K562 (cell line): ENCODE data around the gene PCP4L1. TPM values are rescaled to one million over a fixed set of nuclear protein-coding genes. Genes with fewer than 3 reads are reported as not detected.

ENCODE experiments used
- ATAC-seq: fragments of 200-7000 bp; cut with Tn5 transposase; 3 replicates; pipeline ENCODE4 v1.9.1; 2020; ENCODE audit warnings: moderate library complexity
- BruUV-seq: library from RNA; stranded (reverse); fragments of 400-500 nt; replicated peaks from 2 replicates; lab custom pipeline; 2021; lab: Mats Ljungman, UMichigan
- CTCF ChIA-PET: fragments of 300-600 bp; formaldehyde crosslinking; extraction: SDS; loops from one replicate; lab custom pipeline; 2021; ENCODE audit warnings: low intra/inter-chr PET ratio; lab: Yijun Ruan, JAX
- POLR2A ChIA-PET: fragments of 300-600, 350-650 bp; sonication (Branson Sonifier 250); formaldehyde crosslinking; extraction: SDS; loops from one replicate; lab custom pipeline; 2021; ENCODE audit warnings: antibody characterized with exemption, inconsistent platforms; lab: Yijun Ruan, JAX
- DNase-seq, 4 experiments: peaks; one replicate each; pipeline versions ENCODE4 v3.0.0 to v3.0.0-alpha.2; 2011 to 2018; ENCODE audit warnings: low spot score in 3 of 4, mixed read lengths in 3 of 4; ENCODE audit errors: extremely low read depth in 1 of 4
- FAIRE-seq: peaks from 2 replicates; lab custom pipeline; 2011; peaks lifted over from hg19 to GRCh38; lab: Jason Lieb, UNC
- H2AFZ ChIP-seq: 2 replicates; pipeline ENCODE4 v1.6.0; 2011; ENCODE audit warnings: low read depth, low read length, control low read depth, inconsistent platforms
- H3K27ac ChIP-seq: fragments of 200-600 bp; 3 replicates; pipeline ENCODE4 v1.8.0; 2011; ENCODE audit warnings: low read depth, mild to moderate bottlenecking, control low read depth, inconsistent platforms, low read length, moderate library complexity, mixed read lengths; ENCODE audit errors: extremely low read depth
- H3K27me3 ChIP-seq, 2 experiments: fragments of 300-600 bp in 1 of 2; 2 replicates in 1 of 2; 3 replicates in 1 of 2; pipeline versions ENCODE4 v1.6.0 to v1.8.0; 2011; ENCODE audit warnings: inconsistent platforms in 2 of 2, low read length in 2 of 2, mild to moderate bottlenecking in 1 of 2, mixed read lengths in 1 of 2, moderate library complexity in 1 of 2; ENCODE audit not compliant: control insufficient read depth in 2 of 2, insufficient read depth in 2 of 2
- H3K36me3 ChIP-seq: fragments of 300-600 bp; 3 replicates; pipeline ENCODE4 v1.8.0; 2011; ENCODE audit warnings: mild to moderate bottlenecking, low read length, inconsistent platforms; ENCODE audit not compliant: control insufficient read depth, insufficient read depth
- H3K4me1 ChIP-seq, 2 experiments: fragments of 200-600 bp in 1 of 2; replicated peaks in 1 of 2; 2 replicates in 1 of 2; 3 replicates in 1 of 2; pipeline versions ENCODE4 v1.5.1 to v1.8.0; 2011; ENCODE audit warnings: inconsistent platforms in 2 of 2, low read length in 2 of 2, mild to moderate bottlenecking in 1 of 2, mixed read lengths in 1 of 2, moderate library complexity in 1 of 2; ENCODE audit not compliant: control insufficient read depth in 2 of 2, insufficient read depth in 2 of 2
- H3K4me2 ChIP-seq: 2 replicates; pipeline ENCODE4 v1.6.1; 2011; ENCODE audit warnings: low read length, control low read depth, inconsistent platforms, mixed read lengths; ENCODE audit not compliant: insufficient read depth
- H3K4me3 ChIP-seq: fragments of 200-600 bp; sonication (generic), shearing (Covaris generic); 2 replicates; pipeline ENCODE4 v1.5.1; 2016; ENCODE audit warnings: control low read depth, inconsistent platforms
- H3K79me2 ChIP-seq: fragments of 200-600 bp; 3 replicates; pipeline ENCODE4 v1.8.0; 2011; ENCODE audit warnings: low read length, inconsistent platforms; ENCODE audit not compliant: control insufficient read depth, insufficient read depth
- H3K9ac ChIP-seq, 2 experiments: 2 replicates each; pipeline versions ENCODE4 v1.6.0 to v1.6.1; 2011; ENCODE audit warnings: low read depth in 2 of 2, low read length in 2 of 2, control low read depth in 1 of 2, inconsistent platforms in 1 of 2, mild to moderate bottlenecking in 1 of 2, mixed read lengths in 1 of 2; ENCODE audit not compliant: insufficient read depth in 1 of 2
- H3K9me1 ChIP-seq: one replicate; pipeline ENCODE4 v1.6.0; 2011; ENCODE audit warnings: inconsistent platforms, mild to moderate bottlenecking, low read length, moderate library complexity; ENCODE audit not compliant: control insufficient read depth, insufficient read depth
- H3K9me3 ChIP-seq: replicated peaks from 2 replicates; pipeline ENCODE4 v1.5.1; 2011; ENCODE audit warnings: low read depth, low read length, inconsistent platforms; ENCODE audit not compliant: control insufficient read depth, insufficient read depth
- H4K20me1 ChIP-seq: replicated peaks from 2 replicates; pipeline ENCODE4 v1.6.1; 2011; ENCODE audit warnings: low read length, inconsistent platforms, mixed read lengths; ENCODE audit not compliant: control insufficient read depth, insufficient read depth
- ARID1B ChIP-seq: fragments of 450-650 bp; IDR thresholded peaks from 2 replicates; pipeline ENCODE4 v1.6.1; 2016; ENCODE audit warnings: antibody characterized with exemption, mild to moderate bottlenecking, inconsistent platforms
- ATF3 ChIP-seq, 2 experiments: fragments of 450-650 bp in 1 of 2; sonication (generic) in 1 of 2; formaldehyde crosslinking in 1 of 2; IDR thresholded peaks in 1 of 2; conservative IDR thresholded peaks in 1 of 2; 2 replicates each; pipeline versions ENCODE4 v1.6.1 to v1.8.1; 2016 to 2023; ENCODE audit warnings: mild to moderate bottlenecking in 2 of 2, moderate library complexity in 2 of 2, inconsistent platforms in 1 of 2, missing genetic modification reagents in 1 of 2
- C11orf30 ChIP-seq: fragments of 450-650 bp; IDR thresholded peaks from 2 replicates; pipeline ENCODE4 v1.6.1; 2016; ENCODE audit warnings: low read depth, mild to moderate bottlenecking
- DPF2 ChIP-seq: fragments of 450-650 bp; IDR thresholded peaks from 2 replicates; pipeline ENCODE4 v1.6.1; 2016
- FOSL1 ChIP-seq: fragments of 200-800 bp; sonication (Bioruptor generic); conservative IDR thresholded peaks from 2 replicates; pipeline ENCODE4 v1.6.1; 2016; ENCODE audit warnings: missing genetic modification characterization, missing compliant biosample characterization
- FOXJ3 ChIP-seq: sonication (generic); formaldehyde crosslinking; IDR thresholded peaks from 2 replicates; pipeline ENCODE4 v1.4.0; 2020; ENCODE audit warnings: mild to moderate bottlenecking, missing genetic modification reagents
- HEY1 ChIP-seq: fragments of 250-450 bp; sonication (Bioruptor Pico); IDR thresholded peaks from 2 replicates; pipeline ENCODE4 v1.5.0; 2020; ENCODE audit warnings: mild to moderate bottlenecking, moderate library complexity, borderline replicate concordance
- JUN ChIP-seq, 2 experiments: sonication (generic) in 1 of 2; formaldehyde crosslinking in 1 of 2; IDR thresholded peaks; 2 replicates each; pipeline versions ENCODE4 v1.6.1 to v1.8.0; 2012 to 2022; ENCODE audit warnings: borderline replicate concordance in 2 of 2, mild to moderate bottlenecking in 2 of 2, improper control_type of control experiment in 1 of 2, low read depth in 1 of 2, low read length in 1 of 2, missing genetic modification reagents in 1 of 2
- JUND ChIP-seq, 2 experiments: IDR thresholded peaks; 2 replicates in 1 of 2; 3 replicates in 1 of 2; pipeline ENCODE4 v1.6.1; 2011; ENCODE audit warnings: borderline replicate concordance in 2 of 2, low read depth in 2 of 2, low read length in 2 of 2, improper control_type of control experiment in 1 of 2, missing biosample characterization in 1 of 2, missing genetic modification characterization in 1 of 2, missing genetic modification reagents in 1 of 2
- MAFF ChIP-seq: IDR thresholded peaks from 2 replicates; pipeline ENCODE4 v1.6.1; 2012; ENCODE audit warnings: low read length, improper control_type of control experiment
- NFE2 ChIP-seq: IDR thresholded peaks from 2 replicates; pipeline ENCODE4 v1.6.1; 2014; ENCODE audit warnings: antibody characterized with exemption, low read depth
- PKNOX1 ChIP-seq: fragments of 450-650 bp; IDR thresholded peaks from 2 replicates; pipeline ENCODE4 v1.6.1; 2016
- SMARCA4 ChIP-seq: fragments of 450-650 bp; IDR thresholded peaks from 2 replicates; pipeline ENCODE4 v1.6.1; 2016
- SMARCE1 ChIP-seq: fragments of 450-650 bp; IDR thresholded peaks from 2 replicates; pipeline ENCODE4 v1.7.1; 2016; ENCODE audit warnings: mild to moderate bottlenecking
- ZEB2 ChIP-seq: fragments of 450-650 bp; IDR thresholded peaks from 2 replicates; pipeline ENCODE4 v1.6.1; 2016
- ZFP36 ChIP-seq: fragments of 150-350 bp; IDR thresholded peaks from 2 replicates; pipeline ENCODE4 v1.6.1; 2018; ENCODE audit warnings: low read length, low read depth; ENCODE audit not compliant: partially characterized antibody
- ZFX ChIP-seq: sonication (generic); formaldehyde crosslinking; IDR thresholded peaks from 2 replicates; pipeline ENCODE4 v1.8.0; 2022; ENCODE audit warnings: mild to moderate bottlenecking, missing genetic modification reagents, moderate library complexity
- ZNF316 ChIP-seq: fragments of 450-650 bp; IDR thresholded peaks from 2 replicates; pipeline ENCODE4 v1.6.1; 2016
- ZNF778 ChIP-seq: fragments of 450-650 bp; formaldehyde crosslinking; IDR thresholded peaks from 2 replicates; pipeline ENCODE4 v1.4.0; 2020; ENCODE audit warnings: mild to moderate bottlenecking, moderate library complexity
- WGBS: fragments of 100-300 bp; shearing (Covaris generic); methylation state at CpG from one replicate; pipeline ENCODE4 v1.1.6; 2016; ENCODE audit warnings: low coverage, mixed read lengths; ENCODE audit not compliant: insufficient coverage; ENCODE audit errors: missing lambda C conversion rate; 5-methylcytosine and 5-hydroxymethylcytosine counted together
- in situ Hi-C: fragments of 300-500 bp; cut with MboI; formaldehyde crosslinking; loops from 4 replicates; pipeline ENCODE4 v1.15.0; 2018; ENCODE audit warnings: inconsistent platforms, mixed read lengths
- intact Hi-C: fragments of 100-400 bp; cut with micrococcal nuclease; formaldehyde crosslinking; loops from 2 replicates; pipeline ENCODE4 v1.14.2; 2022
- polyA plus RNA-seq, 8 experiments: library from polyadenylated mRNA; depleted of rRNA in 4 of 8; stranded (reverse) in 5 of 8; unstranded in 3 of 8; fragments of >200 nt; fragmentation: Nextera tagmentation in 2 of 8; fragmentation: Illumina TruSeq in 1 of 8; extraction: Ambion mirVana in 2 of 8; extraction: Trizol in 1 of 8; gene quantifications; 2 replicates each; pipeline versions ENCODE4 v1.2.1 to v1.2.3, GENCODE V29; 2011 to 2014; ENCODE audit warnings: inconsistent platforms in 1 of 8, missing spikeins in 1 of 8
- total RNA-seq, 7 experiments: library from RNA; depleted of rRNA in 6 of 7; stranded (reverse); fragments of >200 nt in 6 of 7; fragmentation: Illumina TruSeq in 2 of 7; extraction: Trizol in 2 of 7; gene quantifications; 2 replicates each; pipeline versions ENCODE4 v1.2.1 to v1.2.3, GENCODE V29; 2011 to 2021; ENCODE audit warnings: low replicate concordance in 1 of 7

Gene PCP4L1
- total and polyA plus RNA-seq, 9 of the 15 experiments (the other 6 are each of a cell fraction or from before 2014, with no cell fraction given): not detected

- ATAC-seq (peak; percentile 46; the same call in 2 of the 3 replicates), DNase-seq (peak in 1 of 4 experiments; percentile 11), FAIRE-seq (peak; percentile 42)
- Histone ChIP-seq H4K20me1 (no peaks in the 10 kb centered on the region), H3K9ac (no peak overlapping the region), H3K36me3 (no peaks in the 10 kb centered on the region), H3K27ac (no peak overlapping the region), H3K4me1 (peaks cover 3 to 15% of the 10 kb centered on the region in 2 experiments; a peak in 4 of 5 replicates), H3K4me2 (no peak overlapping the region), H3K9me3 (no peaks in the 10 kb centered on the region), H2AFZ (0 out of 2 replicates have a peak overlapping the region, but pooled peaks have one; percentile 41), H3K9me1 (no peaks in the 10 kb centered on the region), H3K79me2 (no peaks in the 10 kb centered on the region), H3K27me3 (no peaks in the 10 kb centered on the region), H3K4me3 (no peak overlapping the region)
- intact Hi-C loops (no loop called here), in situ Hi-C loops (no loop called here)
- TF ChIP-seq ARID1B (peak; percentile 35; the same call in 1 of the 2 replicates), ZFX (no peak), ZNF778 (CRISPR knock-in tag) (no peak), FOSL1 (tag) (peak; percentile 85), JUN (IDR thresholded peaks at IDR 0.05; ENCODE audit: borderline replicate concordance, low read depth, low read length) (peak; percentile 59; the same call in 1 of the 2 replicates), JUN (CRISPR knock-in tag; IDR thresholded peaks at IDR 0.05; ENCODE audit: borderline replicate concordance) (no peak), ZEB2 (0 out of 2 replicates have a peak, but pooled peaks have one; percentile 13), JUND (IDR thresholded peaks at IDR 0.05; ENCODE audit: borderline replicate concordance, low read depth, low read length) (peak; percentile 67), JUND (tag; IDR thresholded peaks at IDR 0.05; ENCODE audit: borderline replicate concordance, low read depth, low read length) (peak; percentile 59; the same call in 1 of the 3 replicates), ZNF316 (peak; percentile 35), DPF2 (peak; percentile 38; the same call in 1 of the 2 replicates), ZFP36 (peak; percentile 19), FOXJ3 (CRISPR knock-in tag) (no peak), SMARCE1 (peak; percentile 55; the same call in 1 of the 2 replicates), HEY1 (CRISPR knock-in tag) (no peak), PKNOX1 (peak; percentile 19; the same call in 1 of the 2 replicates), NFE2 (peak; percentile 44), SMARCA4 (peak; percentile 34; the same call in 1 of the 2 replicates), ATF3 (IDR thresholded peaks at IDR 0.05) (peak; percentile 74), ATF3 (CRISPR knock-in tag; conservative IDR thresholded peaks at IDR 0.05) (no peak), C11orf30 (peak; percentile 19; the same call in 1 of the 2 replicates), MAFF (no peak)
- WGBS: 0% methylated on average over 2 of the region's 2 CpGs
- ChIA-PET CTCF (no interaction called here), POLR2A (no interaction called here)
- BruUV-seq: no TSS peak
Observed at GRCh38 chr1:161242313-161242712, 16.2 kb upstream of the PCP4L1 start.
